NCI-H345 treated with DMSO at 0.1 percent for 48 hours (cell line): ENCODE measurements around the gene GMDS.
"Not testable (repeated sequence)": the region's sequence is repeated elsewhere in the genome, so short reads cannot be mapped to it uniquely, and the experiment has no call there.

ENCODE experiments used
- DNase-seq: peaks from one replicate; lab custom pipeline; 2025; ENCODE audit not compliant: unreplicated experiment; lab: John Stamatoyannopoulos, UW

The GMDS gene

GRCh38 chr6:1870251-1870650 is 375.2 kb downstream of the GMDS start:
- no peak for DNase-seq

- DNase-seq, result no peak
These were observed 375.6 kb downstream of the GMDS start for GRCh38 chr6:1869769-1870168.

- DNase-seq, result no peak
These were observed 376.1 kb downstream of the GMDS start for GRCh38 chr6:1869308-1869707.

GRCh38 chr6:1868561-1869261 is 376.7 kb downstream of the GMDS start:
- DNase-seq, result no peak

- no peak for DNase-seq
These were observed 378.2 kb downstream of the GMDS start for GRCh38 chr6:1867197-1867596.

GRCh38 chr6:1865585-1865984 is 379.8 kb downstream of the GMDS start:
- no peak for DNase-seq

- DNase-seq, result no peak
These were observed 380.9 kb downstream of the GMDS start for GRCh38 chr6:1864496-1864895.

- no peak for DNase-seq
These were observed 383.0 kb downstream of the GMDS start for GRCh38 chr6:1862411-1862810.

GRCh38 chr6:1860756-1861348 is 384.6 kb downstream of the GMDS start:
- DNase-seq, result no peak

- no peak for DNase-seq
These were observed 386.5 kb downstream of the GMDS start for GRCh38 chr6:1858859-1859258.

- DNase-seq, result no peak
These were observed 387.2 kb downstream of the GMDS start for GRCh38 chr6:1858196-1858595.

GRCh38 chr6:1856381-1856780 is 389.0 kb downstream of the GMDS start:
- DNase-seq, result peak; percentile 29

- no peak for DNase-seq
These were observed 389.5 kb downstream of the GMDS start for GRCh38 chr6:1855890-1856289.

GRCh38 chr6:1854296-1854695 is 391.1 kb downstream of the GMDS start:
- DNase-seq, result no peak

GRCh38 chr6:1853761-1854160 is 391.6 kb downstream of the GMDS start:
- no peak for DNase-seq

- no peak for DNase-seq
These were observed 393.5 kb downstream of the GMDS start for GRCh38 chr6:1851681-1852456.

GRCh38 chr6:1850840-1851157 is 394.6 kb downstream of the GMDS start:
- no peak for DNase-seq

GRCh38 chr6:1850121-1850839 is 395.1 kb downstream of the GMDS start:
- no peak for DNase-seq

GRCh38 chr6:1849691-1850090 is 395.7 kb downstream of the GMDS start:
- DNase-seq, result no peak

- DNase-seq, result no peak
These were observed 396.7 kb downstream of the GMDS start for GRCh38 chr6:1848752-1849151.

- DNase-seq, result no peak
These were observed 398.8 kb downstream of the GMDS start for GRCh38 chr6:1846611-1847010.

- DNase-seq, result not testable (repeated sequence)
These were observed 399.9 kb downstream of the GMDS start for GRCh38 chr6:1845543-1845942.
